A549 treated with Hydrocortisone at 1 μM for 4 hours (cell line): Measurements from ENCODE around the gene ARSG. TPM values are rescaled to one million over a fixed set of nuclear protein-coding genes. Genes with fewer than 3 reads are reported as not detected.

ENCODE experiments used
- total RNA-seq: library from RNA; stranded (reverse); fragments of 200-300 nt; extraction: Qiagen RNA extraction; gene quantifications from 5 replicates; pipeline ENCODE4 v1.2.3, GENCODE V29; 2022

Gene ARSG
- 1.00 to 1.9 TPM (median 1.3 TPM) in 5 replicates for total RNA-seq

DNA sequence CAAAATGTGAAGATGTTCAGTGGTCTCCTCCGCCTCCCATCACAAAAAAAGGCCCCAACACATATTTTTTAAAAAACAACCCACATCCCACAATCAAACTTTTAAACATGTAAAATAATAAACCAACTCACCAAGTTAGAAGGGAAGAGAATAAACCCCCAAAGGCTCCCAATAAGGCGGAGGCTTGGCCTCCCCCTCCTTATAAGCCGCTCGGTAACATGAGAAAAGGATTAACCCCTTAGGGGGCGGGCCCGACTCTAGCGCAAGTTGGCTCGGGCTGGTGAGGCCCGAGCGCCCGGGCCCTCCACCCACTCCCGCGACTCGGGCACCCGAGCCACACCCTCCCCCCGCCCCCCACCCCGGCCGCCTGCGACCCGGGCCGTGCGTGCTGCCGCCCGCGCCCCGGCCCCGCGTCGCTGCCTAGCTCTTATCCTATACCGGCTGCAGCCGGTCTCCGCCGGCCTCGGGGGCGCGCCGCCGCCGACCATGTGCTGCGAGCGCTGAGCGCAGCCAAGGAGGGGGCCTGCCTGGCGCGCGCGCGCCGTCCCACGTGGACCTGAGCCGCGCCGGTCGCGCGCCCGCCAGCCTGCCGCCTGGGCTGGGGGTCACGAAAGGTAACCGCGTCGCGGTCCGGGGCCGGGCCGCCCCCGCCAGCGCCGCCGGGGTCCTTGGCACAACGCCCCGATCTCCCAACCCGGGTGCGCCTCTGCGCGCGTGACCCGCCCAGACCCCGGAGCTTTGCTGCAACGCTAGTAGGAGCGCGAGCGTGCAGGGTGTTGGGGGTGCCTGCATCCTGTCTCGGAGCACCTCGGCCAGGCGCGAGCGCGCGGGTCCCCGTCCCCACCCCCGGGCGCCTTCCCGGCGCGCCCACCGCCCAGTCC lies at the start of gene ARSG, which contains the start of gene SLC16A6:
ARSG (plus strand) TSS at position 541 of the 881 bp plus-strand sequence. CDS start 15,999 bp downstream, outside the sequence.
SLC16A6 (minus strand) TSS at position 173 of the 881 bp plus-strand sequence. CDS start 12,807 bp downstream, outside the sequence.

GRCh38 chr17:68247445-68248198 lies 43.7 kb upstream of the ARSG start, which contains the start of gene AMZ2:
Gene AMZ2 (plus strand): TSS chr17:68248043. CDS start chr17:68250188, 2,145 bp downstream.

DNA sequence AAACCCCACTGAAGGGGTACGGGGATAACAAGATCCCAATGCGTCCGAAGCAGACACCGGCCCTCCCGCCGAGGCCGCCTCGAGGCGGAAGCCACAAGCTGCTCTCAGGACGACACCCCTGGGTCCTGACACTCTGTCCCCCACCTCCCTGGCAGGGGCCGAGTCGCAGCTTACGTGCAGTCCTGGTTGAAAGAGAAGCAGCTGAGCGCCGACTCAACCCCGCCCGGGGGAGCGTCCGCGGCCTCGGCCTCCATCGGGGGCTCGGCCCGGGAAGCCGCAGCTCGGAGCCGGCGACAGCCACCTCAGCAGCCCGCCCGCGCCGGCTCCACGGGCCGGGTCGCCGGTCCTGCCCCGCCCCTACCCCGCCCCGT lies 165.9 kb downstream of the ARSG start, which contains the start of gene WIPI1:
WIPI1 (minus strand) TSS at position 329 of the 371 bp plus-strand sequence; CDS start at position 254, 75 bp downstream.

Other genes starting within 250 kb of the ARSG start
- gene AMZ2, start 43.5 kb upstream of the ARSG start, total RNA-seq = 111 to 131 TPM (median 114 TPM) in 5 replicates
- 0.29 to 0.69 TPM (median 0.30 TPM) in 5 replicates for gene SLC16A6, start 368 bp upstream of the ARSG start, total RNA-seq
- gene WIPI1, start 166.0 kb downstream of the ARSG start, total RNA-seq = 9.4 to 13.1 TPM (median 10.3 TPM) in 5 replicates
- 118 to 192 TPM (median 159 TPM) in 5 replicates for gene PRKAR1A, start 220.9 kb downstream of the ARSG start, total RNA-seq